ENCODE results near the gene GPSM1.
"Not testable (repeated sequence)": the region's sequence is repeated elsewhere in the genome, so short reads cannot be mapped to it uniquely, and the experiment has no call there.

Gene GPSM1

DNA sequence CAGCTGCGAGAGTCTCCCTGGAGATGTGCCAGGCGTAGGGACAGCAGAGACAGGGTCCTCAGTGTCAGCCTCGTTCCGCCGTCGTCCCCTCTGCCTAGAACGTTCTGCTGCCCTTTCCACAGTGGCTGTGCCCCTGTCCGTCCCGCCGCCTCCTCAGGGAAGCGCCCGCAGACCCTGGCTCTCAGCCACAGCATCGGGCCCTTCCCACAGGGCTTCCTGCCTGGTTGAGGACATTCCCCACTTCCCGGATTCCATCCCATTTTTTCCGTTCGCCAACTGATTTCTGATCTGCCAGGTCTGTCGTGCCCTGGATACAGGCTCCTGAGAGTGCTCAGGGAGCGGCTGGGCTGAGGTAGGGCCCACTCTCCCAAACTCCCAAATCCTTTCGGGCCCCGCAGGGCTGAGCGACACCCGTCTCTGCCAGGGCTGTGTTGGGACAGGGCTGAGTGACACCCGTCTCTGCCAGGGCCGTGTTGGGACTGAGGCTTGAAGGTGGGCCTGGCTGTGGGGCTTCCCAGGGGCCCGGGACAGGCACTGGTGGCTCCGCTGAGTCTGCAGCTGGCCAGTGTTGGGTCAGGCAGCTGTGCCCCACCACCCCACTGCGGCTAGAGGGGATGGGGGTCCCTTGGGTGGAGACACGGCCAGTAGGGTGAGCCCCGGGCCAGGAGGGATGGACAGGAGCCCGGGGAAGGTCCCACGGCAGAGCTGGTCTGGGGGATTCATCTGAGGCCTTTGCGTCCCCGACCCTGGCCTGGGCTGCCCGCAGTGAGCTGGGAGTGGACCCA is 20.3 kb downstream of the GPSM1 start:
- DNase-seq = no peak

DNA sequence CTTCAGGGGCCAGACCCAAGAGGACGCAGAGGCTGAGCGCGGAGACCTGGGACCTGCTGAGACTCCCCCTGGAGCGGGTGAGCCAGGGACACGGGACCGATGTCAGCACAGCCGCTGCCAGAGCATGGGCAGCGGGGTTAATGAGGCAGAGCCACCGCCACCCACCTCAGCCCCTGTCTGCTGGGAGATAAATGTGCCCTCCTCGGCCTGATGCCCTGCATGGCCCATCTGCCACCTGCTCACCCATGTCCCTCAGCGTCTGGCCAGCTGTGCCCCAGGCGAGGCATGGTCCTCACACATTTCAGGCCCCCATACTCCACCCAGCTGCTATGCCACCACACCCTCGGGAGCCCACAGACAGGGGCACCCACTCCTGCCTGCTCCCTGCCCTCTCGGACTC is 21.4 kb downstream of the GPSM1 start:
- no peak for DNase-seq

DNA sequence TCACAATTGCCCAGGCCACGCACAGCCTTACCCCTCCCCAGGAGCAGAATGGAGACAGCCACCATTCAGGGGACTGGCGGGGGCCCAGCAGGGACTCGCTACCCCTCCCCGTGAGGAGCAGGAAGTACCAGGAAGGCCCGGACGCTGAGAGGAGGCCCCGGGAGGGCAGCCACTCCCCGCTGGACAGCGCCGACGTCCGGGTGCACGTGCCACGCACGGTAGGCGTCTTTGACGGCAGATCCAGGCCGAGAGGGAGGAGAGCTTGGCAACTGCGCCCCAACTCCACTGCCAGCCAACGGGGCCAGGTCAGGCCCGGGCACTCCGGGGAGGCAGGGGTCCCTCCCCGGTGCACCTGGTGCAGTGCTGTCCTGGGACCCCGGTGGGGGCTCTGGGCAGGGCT is 22.2 kb downstream of the GPSM1 start:
- DNase-seq = no peak

DNA sequence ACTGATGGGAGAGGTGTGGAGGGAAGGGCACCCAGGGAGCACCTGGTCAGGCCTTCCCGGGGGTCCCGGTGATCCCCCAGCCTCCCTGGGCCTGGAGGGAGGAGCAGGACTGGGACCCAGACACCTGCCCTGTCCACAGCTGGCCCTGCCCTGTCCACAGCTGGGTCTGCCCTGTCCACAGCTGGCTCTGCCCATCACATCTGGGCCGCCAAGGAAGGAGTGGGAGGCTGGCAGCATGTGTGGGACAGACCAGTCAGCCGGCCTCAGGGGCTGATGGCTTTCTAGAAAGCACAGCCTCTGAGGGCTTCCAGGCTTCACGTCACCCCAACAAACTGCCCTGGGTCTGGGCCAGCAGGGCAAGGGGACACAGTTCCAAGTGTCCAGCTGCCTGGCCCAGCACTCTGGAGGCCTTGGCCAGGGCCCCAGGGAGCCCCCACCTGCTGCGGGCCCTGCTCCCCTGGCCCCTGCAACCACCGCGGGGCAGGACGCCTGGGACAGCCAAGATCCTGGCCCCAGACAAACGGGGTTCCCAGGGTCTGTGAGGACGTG is 24.0 kb downstream of the GPSM1 start:
- DNase-seq = no peak

DNA sequence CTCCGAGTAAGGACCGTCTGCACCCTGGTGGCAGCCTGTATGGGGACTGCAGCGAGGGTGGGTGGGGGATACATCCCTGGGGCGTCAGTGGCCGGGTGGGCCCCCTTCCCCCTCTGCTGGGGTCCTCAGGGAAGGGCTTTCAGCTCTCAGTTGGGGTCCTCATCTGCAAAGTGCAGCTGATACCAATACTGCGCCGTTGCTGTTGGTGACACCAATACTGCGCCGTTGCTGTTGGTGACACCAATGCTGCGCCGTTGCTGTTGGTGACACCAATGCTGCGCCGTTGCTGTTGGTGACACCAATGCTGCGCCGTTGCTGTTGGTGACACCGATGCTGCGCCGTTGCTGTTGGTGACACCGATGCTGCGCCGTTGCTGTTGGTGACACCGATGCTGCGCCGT is 24.5 kb downstream of the GPSM1 start:
- not testable (repeated sequence) for DNase-seq

DNA sequence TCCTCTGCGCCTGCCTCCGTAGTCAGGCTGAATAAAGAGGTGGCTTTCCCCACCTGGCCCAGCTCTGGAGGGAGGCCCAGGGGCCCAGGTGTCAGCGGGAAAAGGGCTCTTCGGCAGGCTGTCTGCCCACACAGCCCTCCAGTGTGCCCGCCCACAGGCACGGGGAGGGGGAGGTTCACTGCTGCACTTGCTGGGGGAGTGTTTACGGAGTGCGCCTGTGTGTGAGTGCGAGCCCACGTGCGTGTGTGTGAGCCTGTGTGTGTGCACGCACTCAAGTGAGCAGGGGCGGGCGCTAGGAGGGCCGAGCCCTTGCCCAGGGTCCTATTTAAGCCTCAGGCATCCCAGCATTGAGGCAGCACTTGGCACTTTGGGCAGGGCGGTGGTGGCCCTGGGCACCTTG is 25.3 kb downstream of the GPSM1 start:
- no peak for DNase-seq

DNA sequence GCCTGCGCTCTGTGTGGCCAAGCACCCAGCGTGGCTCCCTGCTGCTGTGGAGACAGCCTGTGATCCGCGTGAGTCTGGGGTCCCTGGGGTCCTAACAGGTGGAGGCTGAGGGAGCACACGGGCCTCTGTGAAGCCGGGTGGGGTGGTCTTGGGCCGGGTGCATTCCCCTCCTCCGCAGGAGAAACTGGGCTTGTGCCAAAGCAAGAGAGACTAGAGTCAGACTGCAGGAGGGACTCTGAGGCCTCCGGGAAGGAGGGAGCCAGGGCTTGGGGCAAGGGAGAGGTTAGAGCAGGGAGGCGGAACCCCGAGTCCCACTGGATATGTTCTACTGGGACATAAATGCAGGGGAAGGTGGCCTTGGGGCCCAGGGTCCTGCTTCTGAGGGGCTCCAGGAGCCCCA is 25.7 kb downstream of the GPSM1 start:
- DNase-seq = no peak

DNA sequence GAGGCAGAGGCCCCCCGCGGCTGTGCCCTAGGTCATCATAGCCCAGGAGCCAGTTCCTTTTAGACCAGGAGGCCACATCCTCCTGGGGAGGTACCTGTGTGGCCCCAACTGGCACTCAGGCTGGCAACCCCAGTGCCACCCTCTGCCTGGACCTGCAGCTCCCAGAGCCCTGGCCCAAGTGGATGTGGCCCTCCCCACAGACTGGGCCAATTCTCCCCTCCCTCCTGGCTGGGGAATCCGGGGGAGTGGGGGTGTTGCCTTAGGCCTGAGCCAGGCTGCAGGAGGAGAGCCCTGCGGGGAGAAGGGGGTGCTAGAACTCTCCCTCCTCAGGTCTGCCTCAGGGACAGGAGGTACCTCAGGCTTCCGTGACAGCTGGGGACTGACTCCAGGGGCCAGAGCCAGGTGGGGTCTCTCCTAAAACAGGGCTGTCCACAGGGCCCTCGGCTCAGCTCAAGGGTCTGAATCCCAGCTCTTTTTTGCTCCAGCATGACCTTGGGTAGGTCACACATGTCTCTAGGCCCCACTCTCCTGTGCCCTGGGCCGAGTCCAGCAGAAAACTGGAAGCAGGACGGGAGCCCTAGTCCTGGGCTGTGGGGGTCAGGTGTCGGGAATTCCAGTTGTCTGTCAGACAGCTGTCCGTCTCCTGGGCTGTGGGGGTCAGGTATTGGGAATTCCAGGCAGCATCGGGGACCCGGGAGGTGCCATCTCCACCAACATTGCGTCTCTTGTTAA is 26.6 kb downstream of the GPSM1 start:
- DNase-seq = no peak

DNA sequence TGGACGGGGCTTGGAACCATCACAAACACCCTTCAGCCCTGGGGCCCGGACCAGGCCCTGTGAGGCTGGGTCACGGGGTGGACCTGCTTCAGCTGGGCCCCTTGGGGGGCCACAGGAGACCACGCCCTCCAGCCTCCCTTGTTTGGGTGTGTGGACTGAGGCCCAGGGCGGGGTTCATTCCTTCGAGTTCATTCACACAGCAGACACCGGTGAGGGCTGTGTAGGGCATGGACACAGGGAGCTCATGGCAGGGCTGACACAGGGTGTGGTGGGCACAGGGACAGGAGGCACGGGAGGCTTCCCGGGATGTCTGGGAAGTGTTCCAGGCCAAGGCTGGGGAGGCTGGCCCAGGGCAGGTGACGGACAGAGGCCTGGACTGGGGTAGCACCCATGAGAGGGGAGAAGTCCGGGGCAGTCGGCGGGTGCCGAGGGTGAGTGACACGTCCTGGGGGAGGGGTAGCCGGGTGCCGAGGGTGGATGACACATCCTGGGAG is 27.3 kb downstream of the GPSM1 start:
- peak; percentile 79 for DNase-seq

DNA sequence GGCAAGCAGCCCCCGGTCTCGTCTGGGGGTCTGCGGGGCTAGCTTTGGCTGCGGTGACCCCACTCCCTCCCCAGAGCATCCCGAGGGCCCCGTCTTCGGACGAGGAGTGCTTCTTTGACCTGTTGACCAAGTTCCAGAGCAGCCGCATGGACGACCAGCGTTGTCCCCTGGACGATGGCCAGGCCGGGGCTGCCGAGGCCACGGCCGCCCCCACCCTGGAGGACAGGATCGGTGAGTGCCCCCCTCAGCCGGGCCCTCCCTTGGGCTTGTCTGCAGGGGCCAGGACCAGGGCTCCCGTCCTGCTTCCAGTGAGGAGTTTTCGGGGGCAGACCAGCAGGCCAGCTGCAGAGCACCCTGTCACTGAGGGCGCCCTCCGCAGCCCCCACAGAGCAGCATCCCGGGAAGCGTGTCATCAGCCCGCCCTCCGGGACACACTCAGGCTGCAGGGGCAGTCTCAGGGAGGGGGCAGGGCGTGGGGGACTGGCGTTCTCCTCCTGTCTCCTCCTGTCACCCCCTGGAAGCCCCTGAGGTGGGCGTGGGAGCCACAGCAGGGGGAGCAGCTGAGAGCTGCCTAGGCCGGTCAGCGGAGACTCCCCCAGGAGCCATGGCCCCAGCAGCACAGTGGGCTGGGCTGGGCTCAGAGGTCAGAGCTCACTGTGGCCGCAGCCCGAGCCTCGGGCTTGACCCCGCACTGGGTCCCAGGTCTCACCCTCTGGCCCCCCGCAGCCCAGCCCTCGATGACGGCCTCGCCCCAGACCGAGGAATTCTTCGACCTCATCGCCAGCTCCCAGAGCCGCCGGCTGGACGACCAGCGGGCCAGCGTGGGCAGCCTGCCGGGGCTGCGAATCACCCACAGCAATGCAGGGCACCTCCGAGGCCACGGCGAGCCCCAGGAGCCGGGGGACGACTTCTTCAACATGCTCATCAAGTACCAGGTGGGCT is 28.5 kb downstream of the GPSM1 start:
- no peak for DNase-seq

DNA sequence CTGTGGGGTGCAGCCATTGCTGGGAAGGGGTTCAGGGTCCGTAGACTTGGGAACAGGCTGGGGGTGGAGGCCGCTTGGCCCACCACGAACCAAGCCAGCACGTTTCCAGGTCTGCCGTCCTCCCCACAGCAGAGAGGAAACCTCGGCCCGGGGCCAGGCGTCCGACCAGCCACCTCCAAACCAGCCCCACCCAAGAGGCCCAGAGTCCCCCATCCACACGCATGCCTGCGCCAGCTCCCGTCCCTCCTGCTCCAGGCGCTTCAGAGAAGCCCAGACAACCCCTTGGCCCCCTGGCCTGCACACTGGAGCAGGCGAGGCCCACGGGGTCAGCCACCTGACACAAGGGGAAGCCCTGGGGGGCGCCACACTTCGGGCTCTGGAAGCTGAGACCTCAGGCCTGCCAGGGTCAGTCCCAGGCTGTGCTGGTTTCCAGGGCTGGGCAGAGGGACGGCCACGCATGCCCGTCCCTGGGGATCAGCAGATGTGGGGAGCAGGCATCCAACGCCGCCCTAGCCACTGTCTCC is 29.9 kb downstream of the GPSM1 start:
- DNase-seq = no peak

DNA sequence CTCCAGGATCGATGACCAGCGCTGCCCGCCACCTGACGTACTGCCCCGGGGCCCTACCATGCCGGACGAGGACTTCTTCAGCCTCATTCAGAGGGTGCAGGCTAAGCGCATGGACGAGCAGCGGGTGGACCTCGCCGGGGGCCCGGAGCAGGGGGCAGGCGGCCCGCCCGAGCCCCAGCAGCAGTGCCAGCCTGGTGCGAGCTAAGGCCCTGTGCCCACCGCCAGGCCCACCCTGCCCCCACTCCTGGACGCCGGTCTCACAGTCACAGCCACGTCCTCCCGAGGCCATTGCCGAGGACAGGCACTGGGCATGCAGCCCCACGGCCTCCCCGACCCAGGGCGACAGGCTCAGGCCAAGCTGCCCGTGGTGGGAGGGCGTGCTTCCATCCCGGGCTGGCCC is 30.7 kb downstream of the GPSM1 start:
- DNase-seq = no peak

DNA sequence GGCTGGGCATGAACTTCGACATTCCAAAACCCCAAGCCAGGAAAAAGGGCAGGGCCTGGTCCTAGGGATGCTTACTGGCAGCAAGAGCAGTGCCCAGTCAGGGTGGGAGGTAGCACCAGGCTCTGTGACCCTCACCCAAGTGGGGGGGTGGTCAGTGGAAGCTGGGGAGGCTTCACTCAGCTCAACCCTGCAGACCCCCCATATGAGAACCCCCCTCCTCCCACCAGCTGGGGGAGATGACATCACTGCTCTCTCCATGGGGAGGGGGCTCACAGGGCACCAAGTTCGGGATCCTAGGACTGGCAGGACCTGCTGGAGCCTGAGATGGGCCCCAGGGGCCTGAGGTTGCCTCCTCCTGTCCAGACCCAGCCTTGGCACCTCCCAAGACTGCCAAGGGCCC is 31.5 kb downstream of the GPSM1 start:
- no peak for DNase-seq

DNA sequence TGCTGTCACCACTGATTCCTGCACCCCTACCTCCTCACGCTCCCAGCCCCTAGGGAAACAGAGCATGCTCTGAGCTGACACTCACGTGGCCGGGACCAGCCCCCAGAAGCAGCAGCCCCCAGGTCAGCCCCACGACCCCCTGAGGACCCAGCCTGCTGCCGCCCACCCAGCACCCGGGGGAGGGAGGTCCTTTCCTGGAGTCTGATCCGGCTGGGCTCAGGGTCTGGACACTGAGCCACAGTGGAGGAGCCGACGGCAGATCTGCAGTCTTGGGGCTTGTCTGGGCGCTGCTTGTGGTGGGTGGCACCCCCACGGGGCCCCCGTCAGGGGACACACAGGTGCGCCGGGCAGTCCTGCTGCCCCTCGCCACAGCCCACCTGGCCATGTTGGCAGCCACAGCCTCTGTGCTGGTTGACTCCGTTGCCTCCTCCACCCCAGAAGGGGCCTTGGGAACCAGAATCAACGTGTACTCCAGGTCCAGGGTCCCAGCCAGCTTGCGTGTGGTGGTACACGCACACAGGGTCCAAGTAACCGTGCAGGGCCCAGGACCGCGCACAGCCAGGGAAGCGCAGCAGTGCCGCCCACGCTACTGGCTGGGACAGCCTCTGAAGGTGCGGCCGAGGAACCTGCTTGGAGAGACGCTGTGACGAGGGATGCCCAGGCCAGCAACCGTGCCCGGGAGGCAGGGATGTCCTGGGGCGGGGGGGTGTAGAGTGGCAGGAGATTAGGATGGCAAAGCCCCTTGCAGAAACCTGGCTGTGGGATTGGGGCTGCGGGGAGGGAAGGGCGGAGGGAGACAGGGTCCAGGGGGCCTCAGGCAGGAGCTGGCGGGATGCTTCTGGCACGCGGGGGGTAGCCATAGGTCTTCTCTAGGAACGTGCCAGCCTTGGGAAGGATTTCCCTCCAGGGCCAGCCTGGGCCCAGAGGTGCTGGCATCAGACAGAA is 32.7 kb downstream of the GPSM1 start:
- no peak for DNase-seq

DNA sequence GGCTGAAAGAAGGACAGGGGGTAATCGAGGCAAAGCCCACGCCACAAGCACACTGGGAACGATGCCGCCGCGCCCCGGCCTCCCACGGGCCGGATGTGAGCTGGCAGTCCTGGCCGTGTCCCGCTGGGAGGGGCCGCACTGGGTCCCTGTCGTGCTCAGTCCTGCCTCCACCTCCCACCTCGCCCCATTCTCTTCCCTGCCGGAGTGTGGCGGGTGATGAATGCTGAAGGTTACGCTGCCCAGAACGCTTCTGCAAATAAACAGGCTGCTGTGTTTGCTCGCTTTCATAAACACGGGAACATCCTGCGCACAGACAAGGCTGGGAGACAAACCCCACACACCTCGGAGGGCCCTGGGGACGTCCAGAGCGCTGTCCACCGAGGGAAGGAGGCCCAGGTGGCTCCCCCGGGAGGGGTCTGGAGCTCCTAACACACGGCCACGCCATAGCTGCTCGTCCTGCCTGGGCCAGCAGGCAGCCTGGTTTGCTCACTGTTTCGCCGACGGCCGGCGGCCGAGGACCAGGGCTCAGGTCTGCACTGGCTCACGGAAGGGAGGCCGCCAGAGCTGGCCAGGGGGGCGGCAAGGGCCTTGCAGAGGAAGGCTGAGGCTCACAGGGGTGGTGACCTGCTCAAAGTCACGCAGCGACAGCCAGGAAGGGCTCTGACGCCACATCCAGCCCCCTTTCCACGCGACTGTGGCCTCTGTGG is 33.9 kb downstream of the GPSM1 start:
- DNase-seq = no peak

DNA sequence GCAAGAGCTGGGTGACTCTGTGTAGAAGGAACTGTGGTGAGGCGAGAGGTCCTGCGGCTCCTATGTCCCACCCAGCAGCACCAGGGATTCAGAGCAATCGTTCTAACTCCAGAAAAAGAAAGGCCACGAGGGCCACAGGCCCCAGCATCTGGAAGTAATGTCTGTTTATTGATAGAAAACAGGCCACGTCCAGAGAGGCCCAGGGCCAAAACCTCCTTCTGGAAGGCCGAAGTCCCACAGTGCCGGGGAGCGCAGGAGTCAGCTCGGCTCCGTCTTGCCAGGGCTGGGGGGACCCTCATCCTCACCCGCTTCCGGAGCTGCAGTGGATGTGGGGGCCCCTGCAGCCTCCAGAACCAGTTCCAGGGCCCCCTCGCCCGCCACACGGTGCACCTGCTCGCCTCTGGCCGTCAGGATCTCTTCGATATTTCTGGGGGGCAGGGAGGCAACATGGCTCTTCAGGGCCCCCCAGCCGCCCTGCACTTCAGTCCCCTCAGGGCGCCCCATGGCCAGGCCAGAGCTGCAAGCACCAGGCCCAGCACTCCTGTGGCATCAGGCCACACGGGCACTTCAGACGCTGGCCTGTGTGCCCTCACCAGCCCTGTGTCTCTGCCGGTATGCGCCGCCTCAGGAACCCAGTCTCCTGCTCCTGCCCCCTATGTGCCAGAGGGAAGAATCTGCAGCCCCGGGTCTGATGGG is 34.6 kb downstream of the GPSM1 start:
- DNase-seq = no peak

DNA sequence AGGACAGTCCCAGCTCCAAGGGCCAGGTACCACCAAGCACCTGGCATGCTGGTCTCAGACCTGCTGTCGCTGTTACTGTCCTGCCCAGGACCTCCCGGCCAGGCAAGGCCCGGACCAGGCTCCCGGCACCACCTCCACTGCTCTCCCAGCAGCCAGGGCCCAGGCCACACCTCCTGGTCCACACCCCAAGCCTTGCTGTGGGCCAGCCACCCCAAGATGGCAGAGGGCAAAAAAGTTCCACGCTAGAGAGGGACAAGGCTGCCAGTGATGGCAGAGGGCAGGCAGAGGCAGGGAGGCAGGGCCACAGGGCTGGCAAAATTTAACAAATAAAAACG is 35.1 kb downstream of the GPSM1 start:
- no peak for DNase-seq

DNA sequence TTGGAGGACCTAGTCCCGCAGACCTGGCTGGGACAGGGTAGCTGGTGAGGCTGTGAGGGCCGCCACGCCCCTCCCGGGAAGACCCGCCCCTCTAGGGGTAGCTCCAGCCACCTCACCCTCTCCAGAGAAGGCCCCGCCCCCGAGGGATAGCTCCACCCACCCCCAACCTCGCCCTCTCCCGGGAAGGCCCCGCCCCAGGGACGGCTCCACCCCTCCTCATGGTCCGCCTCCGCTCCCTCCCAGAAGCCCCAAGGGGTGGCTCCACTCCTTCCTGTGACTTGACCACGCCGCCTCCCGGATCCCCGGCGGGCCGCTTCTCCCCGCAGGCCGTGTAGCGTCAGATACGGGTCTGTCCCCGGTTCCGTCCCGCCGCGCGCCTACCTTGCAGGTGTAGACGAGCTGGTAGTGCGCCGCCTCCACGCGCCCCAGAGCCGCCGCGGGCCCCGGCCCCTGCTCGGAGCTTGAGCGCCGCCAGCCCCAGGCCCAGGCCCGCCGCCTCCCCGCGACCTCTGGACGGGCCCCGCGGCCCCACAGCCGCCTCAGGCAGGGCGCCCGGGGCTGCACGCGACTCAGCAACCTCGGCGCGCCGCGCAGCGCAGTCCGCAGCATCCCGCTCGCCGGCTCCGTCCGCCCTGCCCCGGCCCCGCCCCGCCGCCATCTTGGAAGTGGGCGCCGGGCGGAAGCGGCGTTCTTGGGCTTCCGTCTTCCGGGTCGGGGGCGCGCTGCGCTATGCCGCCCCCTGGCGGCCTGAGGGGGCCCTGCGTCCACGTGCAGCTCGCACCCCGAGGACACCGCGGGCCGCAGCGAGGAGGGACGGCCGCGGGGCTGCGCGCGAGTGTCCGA is 36.0 kb downstream of the GPSM1 start, which contains the start of gene DNLZ:
DNLZ (minus strand) TSS at position 639 of the 843 bp plus-strand sequence; CDS start at position 609, 30 bp downstream.
- DNase-seq = peak; percentile 99

Data from 8988T (cell line).